GM19240 (cell line): Measurements from ENCODE around the gene CDK19.

Experiments
- DNase-seq: peaks from one replicate; pipeline ENCODE4 v3.0.0; 2011; ENCODE audit warnings: low spot score; ENCODE audit not compliant: insufficient read length

The CDK19 gene

DNA sequence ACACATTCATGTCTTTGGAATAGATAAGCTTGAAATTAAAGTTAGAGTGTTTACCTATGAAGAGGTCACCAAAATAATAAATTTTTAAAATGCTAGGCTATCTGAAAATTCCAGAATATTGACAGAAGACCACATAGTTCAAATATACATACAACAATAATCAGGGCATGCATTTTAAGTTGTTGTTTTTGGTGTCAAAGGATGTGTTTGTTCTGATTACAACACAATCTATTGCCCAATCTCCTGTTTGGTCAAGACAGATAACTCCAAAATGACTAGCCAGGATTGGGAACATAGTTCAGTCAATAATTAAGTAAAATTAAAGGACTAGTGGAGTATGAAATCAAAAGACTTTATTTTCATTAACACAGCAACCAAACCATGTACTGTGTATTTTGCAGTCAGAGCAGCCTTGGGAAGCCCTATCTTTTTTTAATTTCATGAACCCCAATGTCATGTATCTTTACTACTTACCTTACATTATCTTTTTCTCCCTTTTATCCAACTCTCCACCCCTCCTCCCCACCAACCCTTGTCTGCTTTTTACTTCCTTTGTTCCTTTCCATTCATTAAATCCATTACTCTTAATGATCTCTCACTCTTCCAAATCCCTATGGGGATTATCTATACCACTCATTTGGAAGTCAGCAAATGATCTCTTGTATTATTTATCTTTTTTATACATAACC, 111.2 kb downstream of the CDK19 start:
- DNase-seq: no peak

DNA sequence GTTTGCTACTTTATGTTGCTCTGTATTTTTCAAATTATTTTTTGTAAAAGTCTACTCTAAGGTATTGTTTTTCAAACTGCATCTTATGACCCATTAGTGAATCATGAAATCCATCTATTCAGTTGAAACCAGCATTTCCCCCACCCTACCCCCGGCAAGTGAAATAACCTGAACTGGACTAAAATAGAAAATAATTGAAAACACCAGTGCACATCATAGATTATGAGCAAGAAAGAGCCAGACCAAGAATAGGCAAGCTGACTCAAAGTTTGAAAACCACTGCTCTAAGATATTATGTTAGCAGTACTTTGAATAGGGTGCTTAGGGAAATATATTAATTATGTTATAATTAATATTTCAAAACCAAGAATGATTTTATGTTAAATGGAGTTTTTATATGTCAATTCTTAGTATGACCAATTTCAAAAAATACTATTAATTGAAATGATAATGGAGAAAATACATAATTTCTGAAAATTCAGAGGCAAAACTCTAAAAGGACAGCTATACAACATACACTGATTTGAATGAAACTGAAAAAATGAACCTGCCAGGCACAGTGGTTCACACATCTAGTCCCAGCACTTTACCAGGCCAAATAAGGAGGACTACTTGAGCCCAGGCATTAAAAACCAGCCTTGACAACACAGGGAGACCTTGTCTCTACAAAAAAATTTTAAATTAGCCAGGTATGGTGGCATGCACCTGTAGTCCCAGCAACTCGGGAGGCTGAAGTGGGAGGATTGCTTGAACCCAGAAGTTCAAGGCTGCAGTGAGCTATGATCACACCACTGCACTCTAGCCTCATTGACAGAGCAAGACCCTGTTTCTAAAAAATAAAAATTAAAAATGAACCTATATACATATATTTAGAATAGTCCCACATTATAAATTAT, 112.0 kb downstream of the CDK19 start:
- no peak for DNase-seq

DNA sequence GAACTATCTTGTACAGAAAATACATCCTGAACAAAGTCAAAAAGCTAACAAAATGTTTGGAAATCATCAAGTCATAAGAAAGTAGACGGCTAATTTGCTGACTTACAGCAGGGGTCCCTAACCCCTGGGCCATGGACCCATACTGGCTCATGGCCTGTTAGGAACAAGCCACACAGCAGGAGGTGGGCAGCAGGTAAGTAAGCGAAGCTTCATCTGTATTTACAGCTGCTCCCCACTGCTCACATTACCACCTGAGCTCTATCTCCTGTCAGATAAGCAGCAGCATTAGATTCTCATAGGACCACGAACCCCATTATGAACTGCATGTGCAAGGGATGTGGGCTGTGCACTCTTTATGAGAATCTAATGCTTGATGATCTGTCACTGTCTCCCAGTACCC, 115.5 kb downstream of the CDK19 start:
- no peak for DNase-seq

DNA sequence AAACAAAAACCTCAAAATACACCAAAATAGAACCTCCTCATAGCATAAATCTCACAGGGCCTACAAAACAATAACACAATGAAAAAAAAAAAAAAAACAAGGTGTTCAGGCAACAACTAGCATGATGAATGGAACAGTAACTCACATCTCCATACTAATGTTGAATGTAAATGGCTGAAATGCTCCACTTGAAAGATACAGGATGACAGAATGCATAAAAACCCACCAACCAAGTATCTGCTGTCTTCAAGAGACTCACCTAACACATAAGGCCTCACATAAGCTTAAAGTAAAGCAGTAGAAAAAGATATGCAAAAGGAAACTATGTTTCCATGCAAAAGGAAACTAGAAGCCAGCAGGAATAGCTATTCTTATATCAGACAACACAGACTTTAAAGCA, 121.3 kb downstream of the CDK19 start:
- no peak for DNase-seq

DNA sequence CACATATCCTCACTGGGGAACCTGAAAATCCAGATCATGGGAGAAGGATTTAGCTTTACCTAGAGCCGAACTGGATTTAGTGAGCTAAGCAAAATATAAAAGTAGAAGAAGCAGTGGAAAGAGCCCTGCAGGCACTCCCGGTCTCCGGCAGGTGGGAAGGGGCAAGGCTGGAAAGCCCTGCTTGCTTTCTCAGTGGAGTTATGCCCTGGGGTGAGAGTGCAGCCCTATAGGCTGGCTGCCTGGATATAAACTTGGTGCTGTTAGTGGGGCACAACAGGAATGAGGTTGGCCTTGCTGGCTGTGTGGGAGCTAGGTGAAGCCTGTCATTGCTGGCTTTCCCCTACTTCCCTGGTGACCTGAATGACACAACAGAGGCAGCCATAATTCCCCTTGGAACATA, 122.0 kb downstream of the CDK19 start:
- no peak for DNase-seq

DNA sequence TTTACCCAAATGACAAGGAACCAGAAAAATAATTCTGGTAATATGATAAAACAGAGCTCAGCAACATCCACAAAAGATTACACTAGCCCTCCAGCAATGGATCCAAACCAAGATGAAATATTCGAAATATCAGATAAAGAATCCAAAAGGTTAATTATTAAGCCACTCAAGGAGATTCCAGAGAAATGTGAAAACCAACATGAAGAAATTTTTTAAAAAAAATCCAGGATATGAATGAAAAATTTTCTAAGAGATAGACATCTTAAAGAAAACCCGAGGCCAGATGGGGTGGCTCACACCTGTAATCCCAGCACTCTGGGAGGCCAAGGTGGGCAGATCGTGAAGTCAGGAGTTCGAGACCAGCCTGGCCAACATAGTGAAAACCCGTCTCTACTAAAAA, 124.4 kb downstream of the CDK19 start:
- DNase-seq: no peak

DNA sequence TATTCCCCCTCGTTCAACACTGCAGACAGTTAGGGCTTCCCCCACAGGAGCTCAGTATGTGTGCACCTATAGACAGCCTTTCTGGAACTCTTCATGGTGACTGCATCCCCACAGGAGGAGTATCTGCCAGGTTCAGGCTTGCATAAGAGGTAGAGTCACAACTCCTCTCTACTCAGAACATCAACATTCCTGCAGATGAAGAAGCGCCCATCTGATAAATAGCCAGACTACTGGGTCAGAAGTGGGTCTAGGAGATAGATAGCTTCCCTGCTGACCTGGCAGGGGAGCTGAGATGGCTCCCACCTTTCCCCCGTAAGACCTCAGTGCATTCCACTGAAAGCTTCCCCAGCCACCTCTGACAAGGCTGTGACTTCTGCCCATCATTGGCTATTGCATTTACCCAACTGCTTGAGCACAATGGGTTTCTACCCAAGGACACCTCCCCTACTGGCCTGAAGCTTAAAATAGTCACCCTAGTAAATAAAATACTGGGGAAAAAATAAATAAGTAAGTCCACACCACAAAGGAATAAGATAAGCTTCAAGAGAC, 125.1 kb downstream of the CDK19 start:
- DNase-seq: no peak

DNA sequence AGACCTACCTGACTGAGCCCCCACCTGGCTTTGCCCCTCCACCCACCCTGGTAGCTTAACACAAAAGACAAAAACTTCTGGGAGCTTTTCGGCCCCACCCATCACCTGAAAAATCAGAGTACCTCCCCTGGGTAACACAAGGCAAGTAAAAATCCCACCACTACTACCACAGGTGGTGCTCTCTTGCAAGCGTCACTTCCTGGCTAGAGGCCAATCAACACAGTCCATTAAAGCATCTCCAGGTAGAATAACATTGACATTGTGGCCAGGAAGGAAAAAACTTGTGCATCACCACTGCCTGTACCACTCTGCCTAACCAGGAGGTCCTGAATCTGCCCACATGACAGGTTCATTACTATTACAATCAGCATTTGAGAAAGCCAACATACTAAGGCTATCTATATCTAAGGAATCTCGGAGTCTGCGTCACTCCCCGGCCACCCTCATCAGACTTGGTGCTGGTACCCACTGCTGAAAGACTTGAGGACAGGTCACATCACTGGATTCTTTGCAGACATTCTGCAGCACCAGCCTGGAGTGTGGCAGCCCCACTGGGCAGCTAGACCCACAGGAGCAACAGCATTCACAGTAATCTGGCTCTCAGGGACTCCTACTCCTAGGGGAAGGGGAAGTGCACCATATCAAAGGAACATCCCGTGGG, 125.9 kb downstream of the CDK19 start:
- no peak for DNase-seq

DNA sequence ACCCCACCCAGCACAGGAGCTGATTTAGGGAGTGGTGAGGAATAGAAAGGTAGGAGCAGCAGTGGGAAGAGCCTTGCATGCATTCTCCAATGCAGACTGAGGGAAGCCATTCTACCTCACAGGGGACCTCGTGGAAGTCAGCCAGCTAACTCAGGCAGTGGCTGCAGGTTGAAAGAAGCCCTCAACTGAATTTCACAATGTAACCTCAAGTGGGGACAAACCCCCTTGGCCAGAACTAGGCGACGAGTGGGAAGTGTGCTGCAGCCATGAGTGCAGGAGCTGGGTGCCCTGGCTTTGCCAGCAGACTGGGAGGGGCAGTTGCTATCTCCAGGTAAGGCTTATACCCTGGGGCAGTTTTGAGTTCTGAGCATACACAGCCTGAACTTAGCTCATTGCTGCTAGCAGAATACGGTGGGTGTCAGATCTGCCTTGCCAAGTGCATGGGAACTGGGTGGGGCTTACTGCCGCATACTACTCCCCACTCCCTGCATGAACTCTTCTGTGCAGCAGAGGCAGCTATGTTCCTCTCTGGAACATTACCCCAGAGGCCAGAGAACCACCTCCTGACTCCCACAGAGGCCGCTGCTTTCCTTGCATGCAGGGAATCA, 126.5 kb downstream of the CDK19 start:
- DNase-seq: no peak

DNA sequence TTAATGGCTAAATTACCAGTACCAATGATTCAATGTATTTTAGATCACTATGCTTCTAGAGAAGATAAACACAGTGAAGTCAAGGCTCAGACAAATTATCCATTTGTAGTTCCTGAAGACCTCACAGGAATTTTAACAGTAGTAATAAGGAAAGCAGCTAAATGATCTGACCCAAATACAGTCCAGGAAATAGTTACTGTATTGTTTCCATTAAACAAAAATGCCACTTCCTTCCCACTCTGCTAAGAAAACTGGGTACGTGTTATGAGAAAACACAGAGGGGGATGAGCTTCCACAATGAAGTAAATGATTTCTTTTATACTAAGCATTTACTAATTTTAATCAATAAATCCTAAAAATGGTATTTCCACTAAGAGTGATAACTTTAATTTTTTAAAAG, 127.9 kb downstream of the CDK19 start:
- DNase-seq: no peak

DNA sequence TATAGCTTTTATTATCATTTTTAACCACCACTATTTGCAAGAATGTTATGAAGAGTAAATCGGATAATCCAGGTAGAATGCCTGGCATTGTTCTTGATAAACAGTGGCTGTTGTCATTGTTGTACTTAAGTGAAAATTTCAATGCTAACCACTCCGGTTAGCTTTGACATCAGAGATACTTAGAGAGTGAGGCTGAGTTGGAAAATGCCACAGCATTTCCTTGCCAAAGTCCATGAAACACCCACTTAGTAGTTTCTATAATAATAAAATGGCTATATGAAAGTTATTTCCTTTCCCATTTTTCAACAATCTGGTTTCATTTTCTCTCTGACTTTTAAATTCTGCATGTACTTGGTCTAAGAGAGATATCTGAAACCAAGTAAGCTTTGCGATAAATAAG, 132.0 kb downstream of the CDK19 start:
- DNase-seq: no peak

DNA sequence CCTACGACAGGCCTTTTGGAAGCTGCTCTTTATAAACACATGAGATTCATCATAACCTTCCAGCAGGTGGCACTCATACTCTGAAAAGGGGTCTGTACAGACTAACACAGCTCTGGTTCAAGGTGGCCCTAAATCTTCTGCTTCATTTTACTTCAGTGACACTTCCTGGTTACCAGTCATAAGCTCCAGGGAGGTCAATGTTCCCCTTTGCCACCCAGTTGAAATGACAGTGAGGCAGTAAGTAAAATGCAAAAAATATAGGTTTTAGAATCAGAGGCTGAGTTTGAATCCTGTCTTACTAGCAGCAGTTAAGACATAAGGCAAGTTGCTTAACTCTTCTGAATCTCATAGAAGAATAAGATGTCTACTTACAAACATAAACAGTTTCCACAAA, 132.8 kb downstream of the CDK19 start:
- peak; percentile 60 for DNase-seq

DNA sequence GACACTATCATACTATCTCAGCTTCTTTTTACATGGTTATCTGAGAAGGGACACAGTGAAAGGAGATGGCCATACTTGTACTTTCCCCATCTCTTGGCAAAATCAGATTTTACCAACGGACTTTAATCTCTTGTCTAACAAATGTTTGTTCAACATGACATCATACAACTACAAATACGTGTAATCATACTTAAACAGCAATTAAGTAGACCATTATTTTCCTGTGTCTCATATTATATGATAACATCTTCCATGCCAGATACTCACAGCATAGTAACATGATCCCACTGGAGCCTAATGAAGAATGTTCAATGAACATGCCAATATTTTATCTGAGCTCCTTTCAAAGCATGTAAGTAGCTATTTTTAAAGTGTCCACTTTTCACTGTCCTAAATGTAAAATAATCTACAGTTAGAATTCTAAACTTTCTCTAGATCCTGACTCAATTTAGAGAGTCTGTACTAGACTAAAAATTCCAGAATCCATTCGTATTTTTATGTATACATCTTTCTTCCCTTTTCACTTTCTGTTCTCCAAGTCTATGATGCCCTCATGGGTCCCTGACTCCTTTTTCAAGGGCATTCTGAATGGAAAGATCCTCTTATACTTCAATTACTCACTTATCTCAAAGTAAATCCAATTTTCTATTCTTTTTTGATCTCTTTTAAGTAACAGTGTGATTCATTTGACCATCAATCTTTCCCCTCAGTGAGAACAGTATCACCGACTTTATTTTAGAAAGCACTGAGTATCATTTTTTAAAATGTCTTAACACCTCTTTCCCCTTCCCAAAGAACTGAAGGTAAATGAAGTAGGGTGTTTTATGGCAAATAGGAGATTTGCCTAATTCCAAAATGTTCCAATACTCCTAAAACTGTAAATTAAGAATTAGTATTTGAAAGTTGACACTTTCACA, 133.5 kb downstream of the CDK19 start:
- no peak for DNase-seq

DNA sequence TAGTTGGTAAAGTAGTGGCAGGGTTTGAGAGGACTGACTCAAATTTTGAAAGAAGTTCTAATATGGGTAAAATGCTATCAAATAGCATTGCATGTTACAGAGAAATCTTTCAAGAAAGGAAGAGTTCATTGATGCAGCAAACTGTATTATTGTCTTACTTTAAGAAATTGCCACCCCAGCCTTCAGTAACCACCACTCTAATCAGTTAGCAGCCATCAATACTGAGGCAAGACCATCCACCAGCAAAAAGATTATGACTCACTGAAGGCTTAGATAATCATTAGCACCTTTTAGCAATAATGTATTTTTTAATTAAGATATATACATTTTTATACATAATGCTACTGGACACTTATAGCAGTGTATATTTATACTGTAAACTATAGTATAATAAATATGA, 138.9 kb downstream of the CDK19 start:
- DNase-seq: no peak

DNA sequence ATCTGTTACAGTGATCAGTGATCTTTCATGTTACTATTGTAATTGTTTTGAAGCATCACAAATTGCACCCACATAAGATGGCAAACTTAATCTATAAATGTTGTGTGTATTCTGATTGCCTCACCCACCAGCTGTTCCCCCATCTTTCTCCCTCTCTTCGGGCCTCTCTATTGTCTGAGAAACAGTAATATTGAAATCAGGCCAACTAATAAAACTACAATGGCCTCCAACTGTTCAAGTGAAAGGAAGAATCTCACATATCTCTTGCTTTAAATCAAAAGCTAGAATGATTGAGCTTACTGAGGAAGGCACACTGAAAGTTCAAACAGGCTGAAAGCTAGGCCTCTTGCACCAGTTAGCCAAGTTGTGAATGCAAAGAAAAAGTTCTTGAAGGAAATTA, 141.2 kb downstream of the CDK19 start:
- DNase-seq: no peak

DNA sequence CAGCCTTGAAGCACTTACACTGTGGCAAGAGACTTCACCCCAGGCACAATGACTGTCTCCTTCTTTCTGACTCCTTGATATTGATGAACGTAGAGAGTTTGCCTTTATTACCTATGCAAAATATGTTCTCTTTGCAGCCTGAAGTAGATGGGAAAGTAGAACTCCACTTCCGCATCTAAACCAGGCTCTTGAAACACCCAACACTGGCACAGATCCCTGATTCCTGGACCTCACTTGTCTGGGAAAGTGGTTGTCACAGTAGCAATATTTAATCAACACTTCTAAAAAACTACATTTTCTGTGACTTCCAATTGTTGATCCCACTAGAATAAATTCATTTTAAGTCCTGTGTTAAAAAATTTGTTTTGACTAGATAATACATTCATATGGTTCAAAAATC, 143.1 kb downstream of the CDK19 start:
- no peak for DNase-seq

DNA sequence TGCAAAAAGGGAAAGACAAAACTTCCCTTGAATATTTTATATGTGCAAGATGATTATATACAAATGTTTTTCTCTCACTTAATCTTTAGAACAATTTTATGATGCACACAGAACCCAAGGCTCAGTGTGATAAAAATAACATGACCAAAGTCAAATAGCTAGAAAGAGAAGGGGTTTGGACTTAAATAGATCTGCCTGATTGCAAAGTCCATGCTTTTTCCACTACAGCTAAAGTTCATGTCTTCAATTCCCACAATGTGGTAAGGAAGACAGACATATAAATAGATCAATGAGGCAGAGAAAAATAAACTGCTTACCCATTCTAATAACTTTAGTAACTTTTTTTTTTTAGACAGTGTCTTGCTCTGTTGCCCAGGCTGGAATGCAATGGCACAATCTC, 143.8 kb downstream of the CDK19 start:
- DNase-seq: no peak

DNA sequence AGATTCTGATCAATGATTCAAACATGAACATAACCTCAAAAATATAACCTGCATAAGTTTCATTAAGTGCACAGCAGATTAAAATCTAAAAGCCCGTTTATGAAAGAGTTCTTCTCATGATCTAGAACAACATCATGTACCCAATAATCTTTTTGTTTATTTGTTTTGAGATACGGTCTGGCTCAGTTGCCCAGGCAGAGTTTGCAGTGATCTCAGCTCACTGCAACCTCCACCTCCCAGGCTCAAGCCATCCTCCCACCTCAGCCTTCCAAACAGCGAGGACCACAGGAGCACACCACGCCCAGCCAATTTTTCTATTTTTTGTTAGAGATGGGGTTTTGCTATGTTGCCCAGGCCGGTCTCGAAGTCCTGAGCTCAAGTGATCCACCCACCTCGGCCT, 149.7 kb downstream of the CDK19 start:
- no peak for DNase-seq

DNA sequence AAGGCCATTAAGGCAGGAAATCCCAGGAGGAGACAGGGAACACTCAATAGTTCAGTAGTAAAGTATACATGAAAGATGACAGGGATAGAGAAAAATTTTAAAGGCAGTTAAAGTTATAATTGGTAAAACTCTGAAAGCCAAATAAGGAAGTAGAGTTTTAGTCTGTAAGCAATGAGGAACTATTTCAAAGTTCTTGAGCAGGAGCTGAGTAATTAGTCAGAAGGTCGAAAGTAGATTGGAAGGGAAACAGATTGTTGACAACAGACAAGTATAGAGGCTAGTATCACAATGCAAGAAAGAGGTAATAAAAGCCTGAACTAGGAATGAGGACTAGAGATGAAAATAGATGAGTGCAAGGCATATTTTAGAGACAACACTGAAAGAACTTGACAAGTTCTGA, 150.3 kb downstream of the CDK19 start:
- no peak for DNase-seq

DNA sequence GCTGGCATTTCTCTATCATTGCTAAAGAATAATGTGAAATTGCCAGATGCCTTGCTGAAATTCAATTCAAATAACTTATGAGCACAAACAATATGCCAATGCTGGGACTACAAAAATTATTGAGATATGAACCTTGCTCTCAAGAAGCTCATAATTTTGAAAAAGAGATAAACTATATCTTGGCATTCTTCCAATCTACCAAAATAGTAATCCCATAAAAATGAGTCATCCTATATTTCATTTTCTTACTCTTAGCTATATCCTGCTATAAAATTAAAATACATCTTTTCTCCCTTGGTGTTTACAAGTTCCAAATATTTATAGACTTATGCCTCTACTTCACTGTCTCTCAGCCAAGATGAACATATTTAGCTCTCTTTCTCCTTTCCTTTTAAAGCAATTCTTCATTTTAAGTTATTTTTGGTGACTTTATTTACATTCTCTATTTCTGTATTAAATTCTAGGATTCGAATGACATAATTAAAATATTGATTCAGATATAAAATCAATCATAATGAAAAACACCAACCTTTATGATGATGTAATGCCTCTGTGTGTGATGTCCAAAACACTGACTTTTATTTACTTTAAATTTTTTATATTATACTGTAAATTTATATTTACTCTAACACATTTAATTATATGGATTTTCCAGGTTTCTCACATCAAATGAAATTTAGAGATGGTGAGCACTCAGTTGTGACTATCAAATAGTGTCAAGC, 152.6 kb downstream of the CDK19 start:
- no peak for DNase-seq
